Muscle layer of colon (tissue), 2 donors: Measurements from ENCODE around the gene C3orf49.

Source experiments
- H3K27ac ChIP-seq: one replicate; pipeline ENCODE4 v1.7.0; 2013; ENCODE audit warnings: low read depth, mild to moderate bottlenecking, low read length, moderate library complexity
- H3K27me3 ChIP-seq, 2 donors: one replicate each; pipeline ENCODE4 v1.7.0; 2013; ENCODE audit warnings: low read length in 2 of 2, mild to moderate bottlenecking in 2 of 2; ENCODE audit not compliant: insufficient read depth in 2 of 2, control insufficient read depth in 1 of 2
- H3K36me3 ChIP-seq: one replicate; pipeline ENCODE4 v1.7.0; 2013; ENCODE audit warnings: mild to moderate bottlenecking, low read length; ENCODE audit not compliant: insufficient read depth
- H3K4me1 ChIP-seq: one replicate; pipeline ENCODE4 v1.7.0; 2013; ENCODE audit warnings: mild to moderate bottlenecking, low read length; ENCODE audit not compliant: insufficient read depth
- H3K4me3 ChIP-seq, 2 donors: one replicate each; pipeline ENCODE4 v1.7.0; 2013; ENCODE audit warnings: low read length in 2 of 2, low read depth in 1 of 2, mild to moderate bottlenecking in 1 of 2, moderate library complexity in 1 of 2
- H3K9ac ChIP-seq: one replicate; pipeline ENCODE4 v1.7.0; 2013; ENCODE audit warnings: low read length
- H3K9me3 ChIP-seq: one replicate; pipeline ENCODE4 v1.7.0; 2013; ENCODE audit warnings: mild to moderate bottlenecking, low read length
- donor health status: abdominal sarcoma.
- donor health status: Adenocarcinoma of cecum.

C3orf49 gene

GRCh38 chr3:63851287-63851686 is 32.2 kb downstream of the C3orf49 start:
- Histone ChIP-seq H3K36me3 (no peaks in the 10 kb centered on the region), H3K27me3 (no peaks in the 10 kb centered on the region), H3K9me3 (no peaks in the 10 kb centered on the region), H3K4me3 (no peak overlapping the region), H3K9ac (no peak overlapping the region), H3K27ac (no peak overlapping the region), H3K4me1 (no peaks in the 10 kb centered on the region)

GRCh38 chr3:63853106-63853505 is 34.0 kb downstream of the C3orf49 start:
- Histone ChIP-seq H3K36me3 (no peaks in the 10 kb centered on the region), H3K9me3 (no peaks in the 10 kb centered on the region), H3K27me3 (no peaks in the 10 kb centered on the region), H3K4me1 (no peaks in the 10 kb centered on the region), H3K4me3 (no peak overlapping the region), H3K27ac (no peak overlapping the region), H3K9ac (no peak overlapping the region)

GRCh38 chr3:63855333-63855940 is 36.3 kb downstream of the C3orf49 start:
- Histone ChIP-seq H3K27ac (no peak overlapping the region), H3K27me3 (no peaks in the 10 kb centered on the region), H3K9me3 (no peaks in the 10 kb centered on the region), H3K4me1 (no peaks in the 10 kb centered on the region), H3K4me3 (no peak overlapping the region), H3K36me3 (no peaks in the 10 kb centered on the region), H3K9ac (no peak overlapping the region)

- Histone ChIP-seq H3K27ac (no peak overlapping the region), H3K27me3 (no peaks in the 10 kb centered on the region), H3K4me3 (no peak overlapping the region), H3K36me3 (no peaks in the 10 kb centered on the region), H3K4me1 (peaks cover 9% of the 10 kb centered on the region), H3K9me3 (no peaks in the 10 kb centered on the region), H3K9ac (no peak overlapping the region)
Observed at GRCh38 chr3:63857311-63857710, 38.2 kb downstream of the C3orf49 start.

- peaks cover 22% of the 10 kb centered on the region for H3K4me1 ChIP-seq
- no peak overlapping the region for H3K9ac ChIP-seq
Observed at GRCh38 chr3:63860776-63861175, 41.7 kb downstream of the C3orf49 start.

GRCh38 chr3:63861306-63861705 is 42.2 kb downstream of the C3orf49 start:
- Histone ChIP-seq H3K4me3 (no peak overlapping the region), H3K9me3 (no peaks in the 10 kb centered on the region), H3K27ac (no peak overlapping the region), H3K36me3 (no peaks in the 10 kb centered on the region), H3K4me1 (peaks cover 22% of the 10 kb centered on the region), H3K9ac (no peak overlapping the region), H3K27me3 (no peaks in the 10 kb centered on the region)

More at GRCh38 chr3:63860776-63861175, 41.7 kb downstream of the C3orf49 start:
- no peak overlapping the region for H3K27ac ChIP-seq
- H3K4me3 ChIP-seq = no peak overlapping the region
- H3K36me3 ChIP-seq = no peaks in the 10 kb centered on the region
- no peaks in the 10 kb centered on the region for H3K27me3 ChIP-seq
- no peaks in the 10 kb centered on the region for H3K9me3 ChIP-seq

- H3K36me3 ChIP-seq = no peaks in the 10 kb centered on the region
- peaks cover 22% of the 10 kb centered on the region for H3K4me1 ChIP-seq
- H3K9me3 ChIP-seq = no peaks in the 10 kb centered on the region
- peak overlapping the region; percentile 93 for H3K27ac ChIP-seq
- H3K4me3 ChIP-seq = peak overlapping the region; percentile 64 to 99
- H3K9ac ChIP-seq = peak overlapping the region; percentile 46
- no peaks in the 10 kb centered on the region for H3K27me3 ChIP-seq
Observed at GRCh38 chr3:63862804-63863149, 43.7 kb downstream of the C3orf49 start.

GRCh38 chr3:63863150-63864007 is 44.3 kb downstream of the C3orf49 start, which contains the start of the genes ATXN7 and THOC7:
ATXN7 (plus strand) TSS chr3:63863867; CDS start chr3:63912599, 48,732 bp downstream.
THOC7 (minus strand) TSS chr3:63863805; CDS start chr3:63863790, 15 bp downstream.
- H3K36me3 ChIP-seq = no peaks in the 10 kb centered on the region
- H3K9me3 ChIP-seq = no peaks in the 10 kb centered on the region
- peak within 1 kb of the TSS; percentile 93 for H3K27ac ChIP-seq
- peak within 1 kb of the TSS; percentile 60 for H3K9ac ChIP-seq
- no peaks in the 10 kb centered on the region for H3K27me3 ChIP-seq
- H3K4me1 ChIP-seq = peaks cover 22% of the 10 kb centered on the region
- H3K4me3 ChIP-seq = peak within 1 kb of the TSS; percentile 68 to 99

- H3K4me1 ChIP-seq = peaks cover 22% of the 10 kb centered on the region
- H3K4me3 ChIP-seq = peak overlapping the region; percentile 60 to 68
- no peaks in the 10 kb centered on the region for H3K9me3 ChIP-seq
- H3K9ac ChIP-seq = peak overlapping the region; percentile 60
- H3K27ac ChIP-seq = peak overlapping the region; percentile 83
- H3K36me3 ChIP-seq = no peaks in the 10 kb centered on the region
- H3K27me3 ChIP-seq = no peaks in the 10 kb centered on the region
Observed at GRCh38 chr3:63864008-63864964, 45.2 kb downstream of the C3orf49 start.

GRCh38 chr3:63864965-63865327 is 45.8 kb downstream of the C3orf49 start:
- Histone ChIP-seq H3K36me3 (no peaks in the 10 kb centered on the region), H3K9me3 (no peaks in the 10 kb centered on the region), H3K27ac (no peak overlapping the region), H3K27me3 (no peaks in the 10 kb centered on the region), H3K9ac (peak overlapping the region; percentile 60), H3K4me1 (peaks cover 22% of the 10 kb centered on the region), H3K4me3 (peak overlapping the region; percentile 60 to 68)

- Histone ChIP-seq H3K9me3 (no peaks in the 10 kb centered on the region), H3K36me3 (no peaks in the 10 kb centered on the region), H3K27ac (no peak overlapping the region), H3K4me3 (no peak overlapping the region), H3K4me1 (peaks cover 15% of the 10 kb centered on the region), H3K9ac (no peak overlapping the region), H3K27me3 (no peaks in the 10 kb centered on the region)
Observed at GRCh38 chr3:63867225-63867624, 48.1 kb downstream of the C3orf49 start.
